BLaER1 treated with 17β-estradiol and CSF1 and Interleukin-3, amounts not matched to agents 10 nM and 100 nM (cell line): Measurements from ENCODE around the gene ARHGDIB.
A peak's percentile ranks its signal among the peaks of the same experiment; 100 is the strongest.

Experiments used
- H3K27ac ChIP-seq, 11 experiments: shearing (Covaris generic); formaldehyde crosslinking; 2 replicates each; pipeline ENCODE4 v1.8.1; 2022
- H3K27me3 ChIP-seq, 11 experiments: shearing (Covaris generic); formaldehyde crosslinking; 2 replicates each; pipeline ENCODE4 v1.8.1; 2022
- H3K36me3 ChIP-seq, 11 experiments: shearing (Covaris generic); formaldehyde crosslinking; 2 replicates each; pipeline ENCODE4 v1.8.1; 2022
- H3K4me1 ChIP-seq, 10 experiments: shearing (Covaris generic); formaldehyde crosslinking; 2 replicates each; pipeline ENCODE4 v1.8.1; 2022
- H3K4me2 ChIP-seq, 11 experiments: shearing (Covaris generic); formaldehyde crosslinking; 2 replicates each; pipeline ENCODE4 v1.8.1; 2022
- H3K4me3 ChIP-seq, 10 experiments: shearing (Covaris generic); formaldehyde crosslinking; 2 replicates each; pipeline ENCODE4 v1.8.1; 2022
- H3K9ac ChIP-seq, 11 experiments: shearing (Covaris generic); formaldehyde crosslinking; 2 replicates each; pipeline ENCODE4 v1.8.1; 2022
- H3K9me3 ChIP-seq, 11 experiments: shearing (Covaris generic); formaldehyde crosslinking; replicated peaks in 1 of 11; 2 replicates each; pipeline ENCODE4 v1.8.1; 2022
- H4K20me1 ChIP-seq, 11 experiments: shearing (Covaris generic); formaldehyde crosslinking; 2 replicates each; pipeline ENCODE4 v1.8.1; 2022
- Cebpa-rat ChIP-seq, 11 experiments: shearing (Covaris generic); IDR thresholded peaks; 2 replicates each; pipeline ENCODE4 v1.8.1; 2022

Gene ARHGDIB

GRCh38 chr12:14989790-14990189, 28.4 kb upstream of the ARHGDIB start:
- H3K27me3 ChIP-seq = no peaks in the 10 kb centered on the region
- H3K27ac ChIP-seq = peak overlapping the region; percentile 36 to 73 (median 63); a peak in 20 of 22 replicates
- H3K36me3 ChIP-seq = no peaks in the 10 kb centered on the region
- H4K20me1 ChIP-seq = no peaks in the 10 kb centered on the region
- peak overlapping the region; percentile 71 to 97 (median 84) for H3K4me2 ChIP-seq
- peaks cover 37 to 87% (median 44%) of the 10 kb centered on the region in 10 experiments for H3K4me1 ChIP-seq
- TF ChIP-seq Cebpa-rat (IDR thresholded peaks at IDR 0.05) = no peak
- H3K9ac ChIP-seq = peak overlapping the region in 7 of 11 experiments; percentile 8 to 51 (median 42); a peak in 10 of 22 replicates
- H3K9me3 ChIP-seq = peaks cover 12 to 34% (median 23%) of the 10 kb centered on the region in 11 experiments; a peak in 20 of 22 replicates
- H3K4me3 ChIP-seq = peak overlapping the region in 6 of 10 experiments; percentile 14 to 35 (median 23); a peak in 8 of 20 replicates

- H3K9ac ChIP-seq = peak overlapping the region in 2 of 11 experiments; percentile 32 to 44; a peak in 3 of 22 replicates
- H4K20me1 ChIP-seq = no peaks in the 10 kb centered on the region
- peaks cover 25 to 87% (median 31%) of the 10 kb centered on the region in 10 experiments for H3K4me1 ChIP-seq
- no peaks in the 10 kb centered on the region for H3K27me3 ChIP-seq
- TF ChIP-seq Cebpa-rat (IDR thresholded peaks at IDR 0.05) = no peak; a peak in 1 of 22 replicates
- no peaks in the 10 kb centered on the region for H3K36me3 ChIP-seq
- peak overlapping the region in 4 of 11 experiments; percentile 45 to 77 (median 66); a peak in 8 of 22 replicates for H3K27ac ChIP-seq
- H3K4me3 ChIP-seq = peak overlapping the region in 4 of 10 experiments; percentile 6 to 28 (median 12); a peak in 4 of 20 replicates
- H3K9me3 ChIP-seq = peaks cover 12 to 34% (median 23%) of the 10 kb centered on the region in 11 experiments; a peak in 20 of 22 replicates
- H3K4me2 ChIP-seq = peak overlapping the region in 6 of 11 experiments; percentile 77 to 97 (median 88); a peak in 10 of 22 replicates
These were observed 26.6 kb upstream of the ARHGDIB start for GRCh38 chr12:14988035-14988434.

- H3K4me1 ChIP-seq = peaks cover 22 to 93% (median 35%) of the 10 kb centered on the region in 10 experiments
- H3K4me2 ChIP-seq = peak overlapping the region in 3 of 11 experiments; percentile 36 to 89 (median 84); a peak in 4 of 22 replicates
- no peaks in the 10 kb centered on the region for H4K20me1 ChIP-seq
- no peak overlapping the region for H3K27ac ChIP-seq
- no peak overlapping the region for H3K4me3 ChIP-seq
- H3K9me3 ChIP-seq = peaks cover 5 to 28% (median 21%) of the 10 kb centered on the region in 11 experiments; a peak in 20 of 22 replicates
- TF ChIP-seq Cebpa-rat (IDR thresholded peaks at IDR 0.05) = no peak
- no peaks in the 10 kb centered on the region for H3K27me3 ChIP-seq
- H3K9ac ChIP-seq = no peak overlapping the region
- H3K36me3 ChIP-seq = no peaks in the 10 kb centered on the region
These were observed 25.0 kb upstream of the ARHGDIB start for GRCh38 chr12:14986449-14986848.

- no peak for TF ChIP-seq Cebpa-rat (IDR thresholded peaks at IDR 0.05)
- Histone ChIP-seq H3K27me3 (no peaks in the 10 kb centered on the region), H3K9ac (no peak overlapping the region), H3K9me3 (peaks cover 0 to 16% (median 7%) of the 10 kb centered on the region in 11 experiments; a peak in 9 of 22 replicates), H3K4me1 (peaks cover 25 to 100% (median 47%) of the 10 kb centered on the region in 10 experiments), H3K36me3 (no peaks in the 10 kb centered on the region), H3K4me2 (peak overlapping the region in 3 of 11 experiments; percentile 83 to 89 (median 84); a peak in 5 of 22 replicates), H4K20me1 (no peaks in the 10 kb centered on the region), H3K27ac (0 out of 22 replicates have a peak overlapping the region, but pooled peaks of 1 of the 11 experiments have one; percentile 6), H3K4me3 (no peak overlapping the region)
These were observed 23.4 kb upstream of the ARHGDIB start for GRCh38 chr12:14984766-14985285.

GRCh38 chr12:14984036-14984435, 22.6 kb upstream of the ARHGDIB start:
- Histone ChIP-seq H3K4me3 (no peak overlapping the region), H3K36me3 (no peaks in the 10 kb centered on the region), H3K4me1 (peaks cover 21 to 100% (median 46%) of the 10 kb centered on the region in 10 experiments), H3K27me3 (no peaks in the 10 kb centered on the region), H3K9me3 (peaks cover 0 to 16% (median 7%) of the 10 kb centered on the region in 11 experiments; a peak in 9 of 22 replicates), H3K4me2 (peak overlapping the region in 3 of 11 experiments; percentile 83 to 89 (median 84); a peak in 5 of 22 replicates), H4K20me1 (no peaks in the 10 kb centered on the region), H3K27ac (peak overlapping the region in 1 of 11 experiments; percentile 18; a peak in 1 of 22 replicates), H3K9ac (no peak overlapping the region)
- TF ChIP-seq Cebpa-rat (IDR thresholded peaks at IDR 0.05) = no peak

- Histone ChIP-seq H3K27me3 (no peaks in the 10 kb centered on the region), H3K9ac (no peak overlapping the region), H3K27ac (peak overlapping the region in 5 of 11 experiments; percentile 0 to 75 (median 71); a peak in 6 of 22 replicates), H4K20me1 (no peaks in the 10 kb centered on the region), H3K4me2 (peak overlapping the region; percentile 10 to 89 (median 27); a peak in 17 of 22 replicates), H3K4me1 (peaks cover 14 to 93% (median 40%) of the 10 kb centered on the region in 10 experiments), H3K36me3 (no peaks in the 10 kb centered on the region), H3K4me3 (no peak overlapping the region), H3K9me3 (peaks cover 0 to 8% (median 6%) of the 10 kb centered on the region in 11 experiments; a peak in 9 of 22 replicates)
- no peak for TF ChIP-seq Cebpa-rat (IDR thresholded peaks at IDR 0.05)
These were observed 21.6 kb upstream of the ARHGDIB start for GRCh38 chr12:14982991-14983390.

GRCh38 chr12:14982562-14982961, 21.2 kb upstream of the ARHGDIB start:
- no peak overlapping the region for H3K9ac ChIP-seq
- peaks cover 14 to 89% (median 39%) of the 10 kb centered on the region in 10 experiments for H3K4me1 ChIP-seq
- no peaks in the 10 kb centered on the region for H4K20me1 ChIP-seq
- no peaks in the 10 kb centered on the region for H3K27me3 ChIP-seq
- H3K4me2 ChIP-seq = peak overlapping the region in 9 of 11 experiments; percentile 10 to 89 (median 34); a peak in 14 of 22 replicates
- no peaks in the 10 kb centered on the region for H3K36me3 ChIP-seq
- peaks cover 0 to 4% (median 2%) of the 10 kb centered on the region in 11 experiments; a peak in 6 of 22 replicates for H3K9me3 ChIP-seq
- H3K4me3 ChIP-seq = no peak overlapping the region
- peak overlapping the region in 6 of 11 experiments; percentile 4 to 75 (median 50); a peak in 7 of 22 replicates for H3K27ac ChIP-seq
- TF ChIP-seq Cebpa-rat (IDR thresholded peaks at IDR 0.05) = no peak

- H3K27ac ChIP-seq = peak overlapping the region; percentile 2 to 75 (median 64); a peak in 17 of 22 replicates
- peaks cover 14 to 85% (median 39%) of the 10 kb centered on the region in 10 experiments for H3K4me1 ChIP-seq
- TF ChIP-seq Cebpa-rat (IDR thresholded peaks at IDR 0.05) = peak in 10 of 11 experiments; percentile 23 to 83 (median 65); a peak in 13 of 22 replicates
- peak overlapping the region in 4 of 10 experiments; percentile 18 to 51 (median 29); a peak in 6 of 20 replicates for H3K4me3 ChIP-seq
- H3K4me2 ChIP-seq = peak overlapping the region; percentile 40 to 91 (median 83)
- no peaks in the 10 kb centered on the region for H3K36me3 ChIP-seq
- H3K9me3 ChIP-seq = no peaks in the 10 kb centered on the region
- peak overlapping the region in 7 of 11 experiments; percentile 11 to 64 (median 48); a peak in 7 of 22 replicates for H3K9ac ChIP-seq
- no peaks in the 10 kb centered on the region for H3K27me3 ChIP-seq
- H4K20me1 ChIP-seq = no peaks in the 10 kb centered on the region
These were observed 19.6 kb upstream of the ARHGDIB start for GRCh38 chr12:14981049-14981448.

- Histone ChIP-seq H3K4me1 (peaks cover 14 to 84% (median 39%) of the 10 kb centered on the region in 10 experiments), H3K27ac (no peak overlapping the region), H4K20me1 (no peaks in the 10 kb centered on the region), H3K9me3 (no peaks in the 10 kb centered on the region), H3K27me3 (no peaks in the 10 kb centered on the region), H3K4me3 (no peak overlapping the region), H3K9ac (no peak overlapping the region), H3K4me2 (peak overlapping the region in 8 of 11 experiments; percentile 8 to 89 (median 35); a peak in 13 of 22 replicates), H3K36me3 (no peaks in the 10 kb centered on the region)
- TF ChIP-seq Cebpa-rat (IDR thresholded peaks at IDR 0.05) = no peak
These were observed 18.1 kb upstream of the ARHGDIB start for GRCh38 chr12:14979468-14979867.
